DND-41 (cell line): ENCODE data around the gene TP73.

Experiments
- CTCF ChIP-seq: IDR thresholded peaks from 2 replicates; pipeline ENCODE4 v1.5.1; 2012; ENCODE audit warnings: borderline replicate concordance, low read length, moderate library complexity, mild to moderate bottlenecking; ENCODE audit not compliant: poor library complexity, severe bottlenecking; ENCODE audit errors: extremely low read depth
- EZH2 ChIP-seq: IDR thresholded peaks from 3 replicates; pipeline ENCODE4 v1.6.1; 2012; ENCODE audit warnings: borderline replicate concordance, low read depth, mild to moderate bottlenecking, moderate library complexity, low read length, inconsistent platforms; ENCODE audit not compliant: severe bottlenecking

DNA sequence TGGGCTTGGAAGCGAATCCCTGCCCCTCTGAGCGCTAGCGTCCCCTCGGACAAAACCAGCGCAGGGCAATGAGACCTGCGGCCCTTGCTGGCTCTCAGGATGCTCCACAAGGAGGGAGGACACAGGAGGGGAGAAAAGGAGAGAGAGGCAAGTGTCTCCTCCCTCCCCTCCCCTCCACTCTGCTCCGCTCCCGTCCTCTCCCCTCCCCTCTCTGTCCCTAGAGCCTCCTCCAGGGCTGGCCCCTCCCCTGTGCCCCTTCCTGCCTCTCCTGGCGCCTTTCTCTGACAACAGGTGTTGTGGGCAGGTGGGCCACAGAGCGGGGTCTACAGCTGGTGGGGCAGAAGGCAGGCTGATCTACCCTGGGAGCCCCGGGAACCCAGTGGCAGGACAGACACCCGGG lies 35.2 kb downstream of the TP73 start:
- TF ChIP-seq CTCF, result no peak
- TF ChIP-seq EZH2, result no peak
